Stimulated activated CD4-positive, alpha-beta T cell treated with anti-CD3 and anti-CD28 coated beads, Interleukin-4, amount 100 ng/mL, for 24 hours (primary cell): Measurements from ENCODE around the gene MTPN.
A peak's percentile ranks its signal among the peaks of the same experiment; 100 is the strongest.

Experiments
- DNase-seq: peaks from one replicate; pipeline ENCODE4 v3.0.0-alpha.2; 2020

The MTPN gene

DNA sequence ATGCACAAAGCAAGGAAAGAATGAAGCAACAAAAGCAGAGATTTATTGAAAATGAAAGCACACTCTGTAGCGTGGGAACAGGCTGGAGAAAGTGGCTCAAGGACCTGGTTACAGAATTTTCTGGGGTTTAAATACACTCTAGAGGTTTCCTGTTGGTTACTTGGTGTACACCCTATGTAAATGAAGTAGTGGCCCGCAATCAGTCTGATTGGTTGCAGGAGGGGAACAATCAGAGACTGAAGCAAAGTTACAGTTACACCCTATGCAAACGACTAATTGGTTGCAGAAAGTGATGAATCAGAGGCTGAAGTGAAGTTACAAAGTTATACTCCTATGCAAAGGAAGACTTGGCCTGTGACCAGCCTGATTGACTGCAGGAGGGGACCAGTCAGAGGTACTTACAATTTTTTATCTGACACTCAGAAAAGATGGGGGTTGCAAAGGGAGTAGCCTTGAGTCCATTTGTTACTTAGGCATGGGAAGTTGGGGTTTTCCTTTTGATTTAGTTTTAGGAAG lies 3.6 kb upstream of the MTPN start:
- peak; percentile 59 for DNase-seq

DNA sequence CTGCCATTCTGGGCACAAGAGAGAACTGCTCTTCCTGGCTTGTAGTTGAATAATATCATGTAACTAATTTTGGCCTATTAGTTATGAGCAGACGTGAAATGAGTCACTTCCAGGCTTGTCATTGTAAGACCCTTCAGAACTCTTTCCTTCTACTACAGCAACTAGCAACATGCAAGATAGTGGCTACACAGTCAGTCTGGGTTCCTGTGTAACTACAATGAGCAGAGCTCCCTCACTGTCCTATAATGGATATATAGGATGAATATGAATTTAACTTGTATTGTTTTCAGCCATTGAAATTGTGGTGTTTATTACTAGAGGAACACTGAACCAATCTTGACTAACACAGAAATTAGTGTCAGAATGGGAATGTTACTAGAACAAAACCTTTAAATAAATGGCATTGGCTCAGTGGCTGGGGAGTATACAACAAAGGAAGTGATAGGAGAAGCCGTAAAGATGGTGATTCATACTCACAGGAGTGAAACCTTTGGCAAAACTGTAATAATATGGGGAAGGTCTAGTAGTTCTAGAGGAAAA lies 2.9 kb upstream of the MTPN start:
- no peak for DNase-seq

DNA sequence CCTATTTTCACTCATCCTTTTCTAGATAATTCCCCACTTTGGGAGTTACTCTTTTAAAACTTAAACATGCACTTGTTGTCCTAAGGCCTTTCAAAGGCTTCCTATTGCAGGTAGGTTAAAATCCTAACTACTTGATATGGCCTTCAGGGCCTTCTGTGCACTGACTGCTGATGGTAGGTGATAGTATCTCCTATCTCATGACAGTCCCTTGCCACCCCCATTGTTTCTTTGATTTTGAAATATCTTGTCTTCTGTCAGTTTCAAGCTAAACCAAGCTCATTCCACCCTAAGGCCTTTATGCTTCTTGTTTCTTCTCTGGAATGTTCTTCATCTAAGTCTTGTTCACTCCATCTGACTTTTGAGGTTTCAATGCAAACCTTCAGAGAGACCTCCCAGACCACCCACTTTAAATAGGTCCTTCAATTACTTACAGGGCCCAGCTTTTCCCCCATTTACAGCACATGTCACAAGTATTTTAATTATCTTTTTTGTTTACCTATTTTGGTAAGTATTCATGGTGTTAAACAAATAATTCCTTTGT lies 2.4 kb upstream of the MTPN start:
- DNase-seq, result no peak

- DNase-seq, result no peak
These were observed 1.5 kb upstream of the MTPN start for GRCh38 chr7:135978624-135979023.

GRCh38 chr7:135977742-135978066 lies 545 bp upstream of the MTPN start:
- no peak for DNase-seq

DNA sequence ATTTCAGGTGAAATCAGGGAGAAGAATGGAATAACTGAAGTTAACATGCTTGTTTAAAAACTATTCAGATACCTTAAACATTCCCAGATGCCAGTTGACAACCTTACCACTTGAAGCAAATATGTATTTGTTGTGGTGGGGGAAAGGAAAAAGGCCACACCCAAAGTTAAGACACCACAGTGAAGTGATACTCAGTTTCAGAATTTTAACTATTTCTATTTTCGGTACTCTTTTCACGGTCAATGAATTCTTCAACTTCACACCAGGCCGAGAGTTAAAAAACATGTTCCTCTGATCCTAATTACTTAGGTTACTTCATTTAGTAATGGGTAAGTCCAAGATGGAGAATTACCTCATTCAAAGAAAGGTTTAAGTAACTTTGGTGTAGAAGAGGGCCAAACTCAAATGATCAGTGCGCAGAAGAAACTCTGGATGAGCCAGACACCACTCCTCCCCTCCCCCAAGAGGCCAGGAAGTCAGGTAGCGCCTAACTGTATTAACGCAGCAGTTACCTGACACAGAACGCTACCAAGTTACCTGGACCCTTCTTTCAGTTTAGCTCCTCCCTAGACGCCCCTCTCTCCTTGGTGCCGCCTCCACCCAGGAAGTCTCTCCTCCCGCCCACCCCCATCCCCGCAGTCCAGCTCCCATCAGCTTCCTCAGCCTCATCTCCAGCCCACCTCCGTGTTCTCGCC lies 700 bp downstream of the MTPN start:
- peak; percentile 23 for DNase-seq

- DNase-seq, result no peak
These were observed 2.0 kb downstream of the MTPN start for GRCh38 chr7:135975166-135975565.

DNA sequence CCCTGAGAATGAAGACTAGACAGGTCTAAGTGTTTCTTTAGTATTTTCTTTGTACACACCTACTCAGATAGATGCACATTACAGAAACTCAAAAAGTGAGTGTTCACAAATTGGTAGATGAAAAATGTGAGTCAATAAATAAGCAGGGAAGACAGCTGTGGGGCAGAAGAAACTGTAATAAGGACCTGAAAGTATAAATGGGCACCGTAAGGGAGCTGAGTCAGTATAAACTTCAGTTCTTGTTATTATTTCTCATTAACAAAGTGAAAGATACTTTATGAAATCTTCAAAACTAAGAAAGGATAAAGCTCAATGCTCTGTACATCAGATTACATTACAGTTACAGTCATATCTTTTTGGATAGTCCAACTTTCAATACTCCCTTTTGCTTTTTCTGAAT lies 2.5 kb downstream of the MTPN start:
- no peak for DNase-seq

GRCh38 chr7:135971366-135971725 lies 5.8 kb downstream of the MTPN start:
- no peak for DNase-seq

DNA sequence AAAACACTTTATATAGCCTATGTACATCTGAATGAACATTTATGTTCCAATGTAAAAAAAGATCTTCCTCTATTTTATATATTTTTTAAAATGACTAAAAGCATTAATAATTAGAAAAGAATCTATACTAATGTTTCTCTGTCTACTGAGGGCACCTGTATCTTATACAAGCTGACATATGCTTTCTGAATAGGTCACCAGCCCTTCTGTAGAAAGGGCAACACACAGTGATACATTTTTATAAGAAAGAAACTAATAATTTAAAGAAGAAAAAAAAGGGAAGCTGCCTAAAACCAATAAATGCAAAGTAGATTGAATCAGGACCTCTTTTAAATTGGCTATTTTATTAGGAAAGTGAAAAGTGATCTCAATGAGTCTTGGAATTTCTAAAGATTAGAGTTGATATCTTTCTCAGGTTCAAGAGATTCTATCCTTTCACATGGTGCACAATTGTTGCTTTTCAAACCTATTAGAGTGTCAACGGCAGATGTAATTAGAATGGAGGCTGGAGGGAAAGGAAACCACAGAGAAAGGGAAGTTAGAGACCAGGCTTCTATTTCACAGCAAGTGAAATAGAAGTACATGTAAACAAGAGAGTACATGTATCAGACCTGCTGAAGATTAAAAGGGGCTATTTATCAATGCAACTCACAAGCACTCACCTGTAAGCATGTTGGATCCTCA lies 6.3 kb downstream of the MTPN start:
- DNase-seq, result no peak

- DNase-seq, result no peak
These were observed 7.1 kb downstream of the MTPN start for GRCh38 chr7:135970045-135970444.

GRCh38 chr7:135966341-135967043 lies 10.7 kb downstream of the MTPN start:
- DNase-seq, result no peak

GRCh38 chr7:135965602-135966001 lies 11.6 kb downstream of the MTPN start:
- no peak for DNase-seq

DNA sequence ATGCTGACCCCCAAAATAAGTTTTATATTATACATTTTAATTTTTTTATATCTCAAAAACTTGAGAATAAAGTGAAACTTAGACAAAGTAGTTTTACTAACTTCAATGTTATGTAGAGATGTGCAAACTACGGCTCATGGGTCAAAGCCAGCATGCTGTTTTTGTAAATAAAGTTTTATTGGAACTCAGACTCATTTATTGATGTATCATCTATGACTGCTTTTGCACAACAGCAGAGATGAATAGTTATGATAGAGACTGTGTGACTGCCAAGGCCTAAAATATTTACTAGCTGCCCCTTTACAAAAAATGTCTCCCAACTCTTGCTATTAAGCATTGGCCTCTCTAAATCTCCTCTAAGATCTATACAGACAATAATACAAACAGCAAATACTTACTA lies 12.4 kb downstream of the MTPN start:
- no peak for DNase-seq

- DNase-seq, result no peak
These were observed 12.9 kb downstream of the MTPN start for GRCh38 chr7:135964274-135964673.

DNA sequence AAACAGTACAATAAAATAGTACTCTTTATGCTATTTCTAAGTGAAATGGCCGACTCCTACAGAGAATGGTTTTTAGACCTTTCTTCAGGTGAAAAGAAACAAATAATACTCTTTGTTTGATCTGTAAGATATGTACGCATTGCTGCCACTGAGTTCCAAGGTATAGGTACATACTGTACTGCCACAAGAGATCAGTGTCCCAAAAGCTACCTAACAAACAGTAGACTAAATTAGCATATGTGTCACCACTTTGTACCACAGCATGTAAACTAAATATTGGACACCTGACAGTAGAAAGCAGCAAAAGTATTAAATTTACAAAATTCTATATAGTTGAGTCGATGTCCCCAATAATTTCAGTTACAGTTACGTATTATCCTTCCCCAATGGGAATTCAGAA lies 14.4 kb downstream of the MTPN start:
- no peak for DNase-seq

- no peak for DNase-seq
These were observed 16.3 kb downstream of the MTPN start for GRCh38 chr7:135960709-135961451.

DNA sequence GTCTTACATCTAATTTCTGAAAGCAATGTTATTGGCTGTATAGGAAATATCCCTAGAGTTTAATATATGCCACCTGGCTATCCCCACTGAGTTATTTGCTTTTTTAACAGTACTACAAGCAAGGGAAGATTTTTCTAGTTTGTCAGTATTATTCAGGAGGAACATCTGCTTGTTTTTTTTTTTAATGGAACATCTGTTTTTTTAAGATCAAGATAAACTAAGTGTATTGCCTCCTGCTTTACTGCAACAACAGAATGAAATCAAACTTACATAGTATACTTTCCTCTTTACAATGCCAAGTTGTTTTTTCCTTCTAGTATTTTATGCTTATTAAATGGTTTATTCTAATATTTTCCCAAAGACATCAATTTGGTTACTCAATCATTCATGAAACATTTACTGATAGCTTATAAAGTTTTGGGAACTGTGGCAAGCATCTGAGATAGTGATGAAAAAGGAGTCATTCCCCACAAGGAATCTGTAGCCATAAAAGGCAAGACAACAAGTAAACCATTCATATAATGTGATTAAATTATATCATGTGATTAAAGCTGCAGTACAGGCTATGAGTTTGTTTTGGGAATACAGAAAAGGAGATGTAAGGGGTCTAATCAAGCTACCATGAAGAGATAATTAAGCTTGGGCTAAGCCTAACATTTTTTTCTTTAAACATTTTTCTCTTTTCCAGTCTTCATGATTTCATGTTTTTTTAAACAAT lies 17.4 kb downstream of the MTPN start:
- DNase-seq, result no peak

- no peak for DNase-seq
These were observed 19.0 kb downstream of the MTPN start for GRCh38 chr7:135958173-135958572.

DNA sequence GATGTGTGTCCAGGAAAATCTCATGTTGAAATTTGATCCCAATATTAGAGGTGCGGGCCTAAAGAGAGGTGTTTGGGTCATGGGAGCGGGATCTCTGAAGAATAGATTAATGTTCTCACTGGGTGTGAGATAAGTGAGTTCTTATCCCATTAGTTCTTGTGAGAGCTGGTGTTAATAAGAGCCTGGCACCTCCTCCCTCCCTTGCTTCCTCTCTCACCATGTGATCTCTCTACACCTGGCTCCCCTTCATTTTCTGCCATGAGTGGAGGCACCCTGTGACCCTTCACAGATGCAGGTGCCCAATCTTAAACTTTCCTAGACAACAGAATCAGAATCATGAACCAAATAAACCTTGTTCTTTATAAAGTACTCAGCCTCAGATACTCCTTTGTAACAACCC lies 19.5 kb downstream of the MTPN start:
- DNase-seq, result no peak

DNA sequence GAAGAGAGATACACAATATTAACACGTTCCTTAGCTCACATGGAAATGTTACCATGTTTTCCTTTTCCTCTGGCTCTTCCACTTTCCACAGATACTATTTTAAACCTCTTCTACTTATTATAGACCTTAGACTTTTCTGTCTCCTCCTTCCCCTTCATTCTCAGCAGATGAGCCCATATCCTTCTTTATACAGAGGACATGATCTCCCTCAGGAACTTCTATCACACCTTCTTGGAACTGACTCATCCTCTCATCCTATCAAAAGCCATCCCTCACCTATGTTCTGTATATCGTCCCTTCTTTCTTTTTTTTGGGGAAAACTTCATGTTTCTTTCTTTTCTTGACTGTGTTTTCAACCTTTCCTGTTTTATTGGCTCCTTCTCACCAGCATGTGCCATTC lies 20.8 kb downstream of the MTPN start:
- no peak for DNase-seq

DNA sequence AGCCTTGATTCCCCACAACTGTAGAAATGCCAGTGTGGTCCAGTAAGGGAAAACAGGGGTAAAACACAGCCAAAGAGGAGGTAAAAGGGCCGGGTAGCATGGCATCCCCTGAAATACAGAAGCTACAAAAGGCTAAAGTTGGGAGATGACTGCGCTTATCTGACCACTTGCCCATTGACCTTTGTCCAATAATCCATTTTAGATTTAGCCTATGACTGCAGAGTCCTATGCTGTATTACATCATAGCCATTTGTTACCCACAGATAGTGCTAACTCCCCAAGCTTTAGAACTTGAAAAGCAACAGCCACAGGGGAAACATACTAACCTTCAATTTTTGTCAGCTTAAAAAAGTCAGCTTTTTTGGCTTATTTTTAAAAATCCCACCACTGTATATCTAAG lies 26.2 kb downstream of the MTPN start:
- no peak for DNase-seq
